HG03457 (cell line): Measurements from ENCODE around the gene PHF14.
"Not testable (repeated sequence)": the region's sequence is repeated elsewhere in the genome, so short reads cannot be mapped to it uniquely, and the experiment has no call there.

Experiments
- ATAC-seq: cut with Tn5 transposase; IDR thresholded peaks from one replicate; pipeline ENCODE4 v1.9.1; 2021; ENCODE audit warnings: moderate number of reproducible peaks; ENCODE audit not compliant: unreplicated experiment

Gene PHF14

GRCh38 chr7:10981317-10981716 is 7.6 kb downstream of the PHF14 start:
- ATAC-seq, result no peak

GRCh38 chr7:10990748-10991147 is 17.1 kb downstream of the PHF14 start:
- not testable (repeated sequence) for ATAC-seq

GRCh38 chr7:10995482-10996166 is 22.0 kb downstream of the PHF14 start:
- not testable (repeated sequence) for ATAC-seq

GRCh38 chr7:10998996-10999757 is 25.5 kb downstream of the PHF14 start:
- no peak for ATAC-seq

- peak; percentile 66 for ATAC-seq
Measured at GRCh38 chr7:11005202-11005601, 31.5 kb downstream of the PHF14 start.

GRCh38 chr7:11006291-11006690 is 32.6 kb downstream of the PHF14 start:
- no peak for ATAC-seq

- ATAC-seq, result no peak
Measured at GRCh38 chr7:11009631-11010030, 36.0 kb downstream of the PHF14 start.

GRCh38 chr7:11021468-11021867 is 47.8 kb downstream of the PHF14 start:
- no peak for ATAC-seq

GRCh38 chr7:11026452-11027359 is 53.0 kb downstream of the PHF14 start:
- ATAC-seq, result no peak

GRCh38 chr7:11035661-11036060 is 62.0 kb downstream of the PHF14 start:
- no peak for ATAC-seq

GRCh38 chr7:11039974-11040373 is 66.3 kb downstream of the PHF14 start:
- ATAC-seq, result no peak

- no peak for ATAC-seq
Measured at GRCh38 chr7:11054033-11054432, 80.4 kb downstream of the PHF14 start.

- ATAC-seq, result no peak
Measured at GRCh38 chr7:11060893-11061292, 87.2 kb downstream of the PHF14 start.

- ATAC-seq, result no peak
Measured at GRCh38 chr7:11062110-11062509, 88.4 kb downstream of the PHF14 start.

- ATAC-seq, result no peak
Measured at GRCh38 chr7:11069591-11069990, 95.9 kb downstream of the PHF14 start.

- no peak for ATAC-seq
Measured at GRCh38 chr7:11077816-11078215, 104.1 kb downstream of the PHF14 start.

- no peak for ATAC-seq
Measured at GRCh38 chr7:11078247-11078834, 104.7 kb downstream of the PHF14 start.

GRCh38 chr7:11079907-11080306 is 106.2 kb downstream of the PHF14 start:
- no peak for ATAC-seq

- ATAC-seq, result no peak
Measured at GRCh38 chr7:11082121-11082520, 108.4 kb downstream of the PHF14 start.

GRCh38 chr7:11082552-11083213 is 109.0 kb downstream of the PHF14 start:
- ATAC-seq, result no peak

GRCh38 chr7:11083214-11083568 is 109.5 kb downstream of the PHF14 start:
- no peak for ATAC-seq
